ENCODE results near the gene BTBD16. TPM values are rescaled to one million over a fixed set of nuclear protein-coding genes. Genes with fewer than 3 reads are reported as not detected.

Gene BTBD16
- total and polyA plus RNA-seq, 8 donors = 0.10 to 2.1 (median 0.35) TPM; not detected in 2

GRCh38 chr10:122359621-122360020 lies 88.5 kb downstream of the BTBD16 start:
- H3K27me3 ChIP-seq = no peaks in the 10 kb centered on the region
- intact Hi-C loops (cut with DNase I) = no loop called here
- no peak for DNase-seq

GRCh38 chr10:122361046-122361445 lies 90.0 kb downstream of the BTBD16 start:
- no peak for DNase-seq
- no peak for ATAC-seq
- Histone ChIP-seq H3K36me3 (no peaks in the 10 kb centered on the region), H3K4me3 (no peak overlapping the region), H3K27me3 (no peaks in the 10 kb centered on the region), H3K4me1 (no peaks in the 10 kb centered on the region), H3K27ac (no peak overlapping the region), H3K9me3 (peaks cover 0 to 8% of the 10 kb centered on the region in 2 donors)
- intact Hi-C loops (cut with DNase I) = no loop called here
- no peak for TF ChIP-seq CTCF (IDR thresholded peaks at IDR 0.05)

More at GRCh38 chr10:122359621-122360020, 88.5 kb downstream of the BTBD16 start:
- no peaks in the 10 kb centered on the region for H3K4me1 ChIP-seq
- H3K9me3 ChIP-seq = peaks cover 0 to 8% of the 10 kb centered on the region in 2 donors
- H3K36me3 ChIP-seq = no peaks in the 10 kb centered on the region
- no peak overlapping the region for H3K27ac ChIP-seq
- no peak for TF ChIP-seq CTCF (IDR thresholded peaks at IDR 0.05)
- ATAC-seq = no peak
- H3K4me3 ChIP-seq = no peak overlapping the region

- Histone ChIP-seq H3K27me3 (no peaks in the 10 kb centered on the region), H3K36me3 (no peaks in the 10 kb centered on the region), H3K27ac (no peak overlapping the region), H3K4me3 (no peak overlapping the region), H3K4me1 (no peaks in the 10 kb centered on the region), H3K9me3 (peaks cover 0 to 8% of the 10 kb centered on the region in 2 donors)
- no peak for ATAC-seq
- DNase-seq = no peak
- intact Hi-C loops (cut with DNase I) = no loop called here
- TF ChIP-seq CTCF (IDR thresholded peaks at IDR 0.05) = no peak
Measured at GRCh38 chr10:122362031-122362592, 91.0 kb downstream of the BTBD16 start.

GRCh38 chr10:122362621-122363020 lies 91.5 kb downstream of the BTBD16 start:
- Histone ChIP-seq H3K9me3 (peaks cover 0 to 8% of the 10 kb centered on the region in 2 donors), H3K4me3 (no peak overlapping the region), H3K27me3 (no peaks in the 10 kb centered on the region), H3K4me1 (no peaks in the 10 kb centered on the region), H3K27ac (no peak overlapping the region), H3K36me3 (no peaks in the 10 kb centered on the region)
- intact Hi-C loops (cut with DNase I) = no loop called here
- no peak for TF ChIP-seq CTCF (IDR thresholded peaks at IDR 0.05)
- ATAC-seq (no peak), DNase-seq (no peak)

GRCh38 chr10:122363311-122363710 lies 92.2 kb downstream of the BTBD16 start:
- H3K27ac ChIP-seq = no peak overlapping the region
- H3K27me3 ChIP-seq = no peaks in the 10 kb centered on the region
- no peaks in the 10 kb centered on the region for H3K4me1 ChIP-seq
- no peak for TF ChIP-seq CTCF (IDR thresholded peaks at IDR 0.05)
- intact Hi-C loops (cut with DNase I) = no loop called here
- H3K4me3 ChIP-seq = no peak overlapping the region
- ATAC-seq = no peak
- no peaks in the 10 kb centered on the region for H3K36me3 ChIP-seq
- peaks cover 0 to 8% of the 10 kb centered on the region in 2 donors for H3K9me3 ChIP-seq
- DNase-seq = no peak

Data from left lung (tissue), 10 donors.